T47D (cell line): ENCODE measurements around the gene NAAA.
A peak's percentile ranks its signal among the peaks of the same experiment; 100 is the strongest.

Source experiments
- DNase-seq, 2 experiments: peaks; one replicate each; pipeline versions ENCODE4 v3.0.0 to v3.0.0-alpha.2; 2011 to 2012; ENCODE audit warnings: low read depth in 1 of 2, low spot score in 1 of 2
- JUND ChIP-seq: IDR thresholded peaks from 2 replicates; pipeline ENCODE4 v1.6.1; 2012; ENCODE audit warnings: low read depth
- in situ Hi-C: cut with HindIII; loops from 2 replicates; pipeline ENCODE4 v1.10.0; 2016; ENCODE audit warnings: low sequenced_read_pairs, low pct_unique_long_range_greater_than_20kb

Gene NAAA

DNA sequence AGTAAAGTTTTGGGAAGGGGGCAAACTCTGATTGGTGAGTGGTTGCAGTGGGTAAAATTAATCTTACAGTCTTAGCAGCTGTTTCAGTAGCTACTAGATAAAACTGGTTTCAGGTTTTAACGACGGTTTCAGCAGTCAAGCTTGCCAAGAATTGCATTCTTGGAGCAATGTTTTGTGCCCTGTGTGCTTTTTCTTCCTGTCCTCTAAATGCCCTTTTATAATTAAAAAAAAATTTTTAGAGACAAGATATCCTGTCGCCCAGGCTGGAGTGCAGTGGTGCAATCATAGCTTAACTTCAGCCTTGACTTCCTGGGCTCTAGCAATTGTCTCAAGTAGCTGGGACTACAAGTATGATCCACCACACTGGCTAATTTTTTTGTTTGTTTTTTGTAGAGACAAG is 32.3 kb downstream of the NAAA start:
- no peak for DNase-seq

DNA sequence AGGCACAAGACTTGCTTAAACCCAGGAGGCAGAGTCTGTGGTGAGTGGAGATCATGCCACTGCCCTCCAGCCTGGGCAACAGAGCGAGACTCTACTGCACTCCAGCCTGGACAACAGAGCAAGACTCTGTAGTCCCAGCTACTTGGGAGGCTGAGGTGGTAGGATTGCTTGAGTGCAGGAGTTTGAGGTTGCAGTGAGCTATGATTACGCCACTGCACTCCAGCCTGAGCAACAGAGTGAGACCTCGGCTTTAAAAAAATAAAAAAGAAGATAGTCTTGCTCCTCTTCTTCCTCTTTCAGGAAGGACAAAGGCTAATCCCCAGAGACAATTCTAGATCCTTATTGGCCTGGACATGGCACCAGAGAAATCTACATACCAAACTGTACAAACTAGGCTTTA is 32.8 kb downstream of the NAAA start:
- in situ Hi-C loops: no loop called here

More for the DNA sequence above, 32.3 kb downstream of the NAAA start:
- no peak for TF ChIP-seq JUND
- in situ Hi-C loops: no loop called here

DNA sequence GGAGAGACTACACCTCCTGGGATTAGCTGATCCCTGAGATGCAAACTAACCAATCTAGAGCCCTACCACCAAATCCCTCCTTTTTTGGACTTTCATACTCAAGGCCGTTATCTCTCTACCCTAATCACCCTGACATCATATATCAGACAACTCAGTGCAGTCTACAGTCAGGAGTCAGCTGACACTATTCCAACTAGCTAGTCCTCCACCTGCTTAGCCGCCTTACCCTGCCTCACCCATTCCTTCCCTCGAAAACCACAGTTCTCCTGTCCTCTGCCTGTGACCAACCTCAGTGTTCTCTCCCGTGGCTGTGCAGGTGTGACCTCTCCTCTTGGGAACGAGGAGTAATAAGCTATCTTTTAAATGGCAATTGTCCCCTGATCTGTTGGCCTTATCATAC is 36.7 kb downstream of the NAAA start:
- TF ChIP-seq JUND: no peak
- in situ Hi-C loops: no loop called here
- no peak for DNase-seq

More for the DNA sequence above, 32.8 kb downstream of the NAAA start:
- no peak for TF ChIP-seq JUND
- no peak for DNase-seq

DNA sequence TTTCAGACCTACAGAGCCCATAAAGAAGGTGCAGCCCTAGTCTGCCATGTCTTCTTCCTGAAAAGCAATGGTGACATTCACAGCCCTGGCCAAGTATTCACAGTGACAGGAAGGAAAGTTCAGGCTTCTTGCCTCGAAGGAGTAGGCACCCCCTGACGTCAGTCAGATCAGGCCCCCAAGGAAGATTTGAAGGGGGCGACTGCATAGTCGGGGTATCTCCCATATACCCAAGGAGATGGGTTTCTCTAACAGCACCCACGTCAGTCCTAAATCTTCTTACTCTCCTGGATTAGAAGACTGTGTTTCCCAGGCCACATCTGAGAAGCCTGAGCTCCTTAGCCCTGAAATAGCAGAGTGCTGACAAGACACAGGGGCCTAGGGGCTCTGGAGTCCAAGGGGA is 38.5 kb downstream of the NAAA start, which contains the start of gene PPEF2:
Gene PPEF2 (minus strand): TSS at position 101 of the 400 bp plus-strand sequence. CDS start 6,127 bp downstream, outside the sequence.
- no peak for TF ChIP-seq JUND
- in situ Hi-C loops: no loop called here
- no peak for DNase-seq

DNA sequence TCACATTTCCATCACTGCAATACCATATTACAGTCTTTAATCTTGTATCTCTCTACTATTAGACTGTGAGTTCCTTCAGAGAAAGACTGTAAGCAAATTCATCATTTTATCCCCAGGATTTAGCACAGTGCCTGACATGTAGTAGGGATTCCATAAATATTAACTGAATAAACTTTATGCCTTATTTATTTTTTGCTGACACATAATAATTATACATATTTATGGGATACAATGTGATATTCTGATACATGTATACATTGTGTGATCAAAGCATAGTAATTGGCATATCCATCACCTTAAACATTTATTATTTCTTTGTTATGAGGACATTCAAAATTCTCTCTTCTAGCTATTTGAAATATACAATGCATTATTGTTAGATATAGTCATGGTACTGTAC is 42.3 kb downstream of the NAAA start:
- no peak for DNase-seq
- in situ Hi-C loops: no loop called here
- no peak for TF ChIP-seq JUND

DNA sequence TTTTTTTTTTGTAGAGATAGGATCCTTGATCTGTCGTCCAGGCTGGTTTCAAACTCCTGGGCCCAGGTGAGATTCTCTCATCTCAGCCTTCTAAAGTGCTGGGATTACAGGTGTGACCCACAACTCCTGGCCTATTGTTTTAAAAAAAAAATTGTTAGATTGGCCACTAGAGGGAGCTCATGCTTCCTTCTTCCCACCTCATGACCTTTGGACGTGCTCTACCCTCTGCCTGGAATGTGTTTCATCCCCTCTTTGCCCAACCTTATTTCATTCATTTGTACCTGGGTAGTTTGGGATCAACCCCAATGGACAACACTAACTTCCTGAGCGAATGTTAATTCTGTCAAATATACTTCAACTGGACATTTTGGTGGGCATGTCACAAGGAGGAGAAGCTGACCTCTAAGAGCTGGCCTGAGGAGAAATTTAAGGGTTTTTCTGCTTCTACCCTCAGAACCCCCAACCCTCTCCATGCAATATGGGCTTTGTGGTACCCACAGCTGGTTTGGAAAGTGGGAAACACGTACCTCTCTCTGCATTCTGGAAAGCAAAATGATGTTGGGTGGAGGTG is 45.0 kb downstream of the NAAA start:
- DNase-seq: peak in 1 of 2 experiments; percentile 46
- no peak for TF ChIP-seq JUND
- in situ Hi-C loops: no loop called here

DNA sequence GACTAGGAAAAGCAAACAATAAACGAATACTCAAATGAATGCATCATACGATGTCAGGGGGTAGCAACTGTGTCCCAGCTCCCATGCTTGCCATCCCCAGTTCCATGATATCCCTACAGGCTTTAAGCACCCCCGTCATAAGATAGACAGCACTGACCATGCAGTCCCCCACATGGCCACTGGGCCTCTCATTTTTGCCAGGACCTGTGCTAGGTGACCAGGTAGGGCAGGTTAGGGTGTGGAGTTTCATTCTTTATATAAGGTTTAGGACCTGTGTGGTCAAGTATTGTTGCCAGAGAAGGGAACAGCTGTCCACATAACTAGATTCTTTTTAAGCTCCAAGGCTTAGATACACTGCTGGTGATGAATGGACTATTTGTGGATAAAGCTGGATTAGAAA is 48.3 kb downstream of the NAAA start:
- in situ Hi-C loops: no loop called here
- no peak for TF ChIP-seq JUND
- peak in 1 of 2 experiments; percentile 42 for DNase-seq

DNA sequence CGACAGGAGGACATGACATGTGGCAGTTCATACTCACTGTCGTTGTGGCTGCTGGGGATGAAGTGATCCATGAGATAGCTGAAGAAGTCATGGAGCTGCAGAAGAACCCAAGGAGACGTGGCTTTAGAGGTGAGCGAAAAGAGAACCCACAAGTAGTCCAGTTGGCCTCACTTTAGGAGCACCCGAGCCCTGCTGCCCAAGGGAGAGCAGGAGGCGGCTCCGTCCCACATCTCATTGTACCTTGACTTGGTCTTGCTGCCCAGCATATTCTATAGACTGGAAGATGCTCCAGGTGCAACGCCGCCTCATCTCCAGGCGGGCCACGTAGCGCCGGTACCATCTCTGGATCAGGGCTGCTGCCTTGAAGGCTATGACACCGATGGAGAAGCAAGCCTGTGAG is 49.2 kb downstream of the NAAA start:
- TF ChIP-seq JUND: no peak
- in situ Hi-C loops: no loop called here
- DNase-seq: no peak

DNA sequence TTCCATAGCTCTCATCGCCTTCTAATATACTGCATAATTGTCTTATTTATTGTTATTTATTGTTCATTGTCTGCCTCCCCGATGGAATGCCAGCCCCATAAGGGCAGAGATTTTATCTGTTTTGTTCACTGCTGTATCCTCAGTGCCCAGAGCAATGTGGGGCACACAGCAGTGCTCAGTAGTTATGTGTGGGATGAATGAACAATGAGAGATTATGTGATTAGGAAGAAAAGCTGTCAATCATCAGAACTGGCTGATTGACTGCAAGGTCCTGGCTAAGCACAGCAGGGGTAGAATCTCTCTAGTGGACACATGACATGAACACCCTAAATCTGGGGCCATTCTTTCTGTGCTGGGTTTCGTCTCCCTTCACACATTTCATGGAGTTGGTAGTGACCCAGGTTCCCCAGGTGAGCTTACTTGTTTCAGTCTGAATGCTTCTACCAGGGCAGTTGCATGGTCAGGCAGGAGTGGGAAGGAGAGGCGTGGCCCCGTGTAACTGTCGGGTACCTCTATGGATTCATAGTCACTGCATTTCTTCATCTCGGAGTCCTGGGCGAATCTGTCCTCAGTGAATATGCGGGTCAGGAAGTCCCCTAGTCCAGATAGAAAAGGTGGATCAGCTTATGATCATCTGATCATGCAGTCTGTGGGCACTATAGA is 51.1 kb downstream of the NAAA start:
- peak in 1 of 2 experiments; percentile 30 for DNase-seq
- no peak for TF ChIP-seq JUND

DNA sequence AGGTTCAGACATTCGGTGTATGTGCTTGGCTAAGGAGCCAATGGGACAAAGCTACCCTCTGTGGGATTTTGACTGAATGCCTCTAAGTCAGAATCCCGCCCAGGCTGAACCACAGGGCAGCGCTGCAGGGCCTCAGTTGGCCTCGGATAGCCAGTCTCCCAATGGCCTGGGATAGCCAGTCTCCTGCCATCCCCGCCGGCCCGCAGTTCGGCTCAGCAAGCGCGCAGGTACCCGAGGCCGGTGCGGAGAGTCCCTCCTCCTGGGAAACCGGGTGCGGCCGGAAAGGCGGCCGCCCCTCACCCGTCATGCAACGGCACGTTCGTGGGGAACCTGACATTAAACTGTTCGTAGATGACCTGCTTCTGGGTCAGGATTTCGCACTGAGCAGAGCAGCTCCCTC is 54.7 kb downstream of the NAAA start:
- no peak for TF ChIP-seq JUND
- DNase-seq: no peak
- in situ Hi-C loops: no loop called here

More for the DNA sequence above, 51.1 kb downstream of the NAAA start:
- in situ Hi-C loops: no loop called here

DNA sequence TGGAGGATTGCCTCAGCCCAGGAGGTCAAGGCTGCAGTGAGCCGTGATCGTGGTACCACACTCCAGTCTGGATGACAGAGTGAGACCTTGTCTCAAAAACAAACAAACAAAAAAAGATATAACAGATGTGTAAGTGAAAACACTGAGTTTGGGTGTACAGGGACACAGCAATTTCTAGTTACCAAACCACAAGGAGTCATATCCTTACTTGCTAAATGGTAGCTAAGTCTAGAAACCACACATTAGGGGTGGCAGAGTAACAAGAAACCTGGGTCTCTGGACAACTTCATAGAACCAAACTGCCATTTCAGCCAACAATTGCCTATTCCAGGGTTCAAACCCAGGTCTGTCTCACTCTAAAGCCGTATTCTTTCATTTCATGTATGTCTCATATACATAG is 59.3 kb downstream of the NAAA start:
- TF ChIP-seq JUND: no peak
- in situ Hi-C loops: no loop called here

DNA sequence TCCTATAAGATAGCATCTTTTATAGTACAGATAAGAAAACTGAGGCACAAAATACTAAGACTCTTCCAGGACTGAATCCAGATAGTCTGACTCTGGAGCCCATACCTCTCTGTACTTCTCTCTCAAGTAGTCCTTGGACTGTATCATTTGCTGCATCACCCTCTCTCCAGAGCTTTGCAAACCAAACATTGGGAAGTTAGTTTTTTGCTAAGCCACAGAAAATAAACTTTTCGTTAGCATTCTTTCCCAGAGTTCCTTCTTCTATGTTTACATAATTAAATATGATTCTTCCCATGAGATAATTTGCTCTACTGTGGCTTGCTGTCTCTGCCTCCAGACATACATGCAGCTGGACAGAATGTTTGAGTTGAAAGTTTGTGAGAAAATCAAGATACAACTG is 60.5 kb downstream of the NAAA start:
- DNase-seq: no peak
- in situ Hi-C loops: no loop called here
- TF ChIP-seq JUND: no peak

More for the DNA sequence above, 59.3 kb downstream of the NAAA start:
- no peak for DNase-seq

DNA sequence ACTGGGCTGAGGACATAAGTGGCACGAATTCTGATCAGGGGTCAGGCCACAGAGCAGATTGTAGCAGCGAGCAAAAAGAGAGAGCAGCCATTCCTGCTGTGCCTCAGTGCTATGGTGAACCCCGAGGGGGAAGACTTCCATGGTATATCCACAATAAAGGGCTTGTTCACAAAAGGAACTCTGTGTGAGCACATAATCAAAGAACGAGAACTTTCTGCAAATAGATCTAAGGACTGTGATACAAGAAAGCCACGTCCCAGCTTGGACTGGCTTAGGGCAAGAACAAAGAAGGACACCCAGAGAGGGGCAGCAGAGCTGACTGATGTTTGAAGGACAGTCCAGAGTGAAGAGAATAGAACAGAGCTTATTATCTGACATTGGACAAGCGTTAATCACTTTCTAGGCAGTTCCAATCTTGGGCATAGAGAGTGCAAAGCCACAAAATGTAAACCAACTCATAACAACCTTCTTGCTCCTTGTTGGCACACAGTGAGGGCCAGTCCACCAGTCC is 62.5 kb downstream of the NAAA start:
- DNase-seq: no peak
- in situ Hi-C loops: no loop called here
- no peak for TF ChIP-seq JUND
